GM12878 (cell line): ENCODE measurements around the gene PIF1. TPM values are rescaled to one million over a fixed set of nuclear protein-coding genes. Genes with fewer than 3 reads are reported as not detected.

Experiments
- CBX3 ChIP-seq: fragments of 200-600 bp; sonication (generic); IDR thresholded peaks from 2 replicates; pipeline ENCODE4 v1.6.1; 2016; ENCODE audit warnings: low read depth, borderline replicate concordance
- CHD1 ChIP-seq: IDR thresholded peaks from 2 replicates; pipeline ENCODE4 v1.6.1; 2012; ENCODE audit warnings: low read depth, low read length, improper control_type of control experiment
- CREM ChIP-seq: IDR thresholded peaks from 2 replicates; pipeline ENCODE4 v1.6.1; 2014; ENCODE audit warnings: antibody characterized with exemption, low read depth
- FOS ChIP-seq: IDR thresholded peaks from 3 replicates; pipeline ENCODE4 v1.6.1; 2011; ENCODE audit warnings: borderline replicate concordance; ENCODE audit not compliant: insufficient read length; ENCODE audit errors: extremely low read depth
- IKZF1 ChIP-seq: fragments of 450-650 bp; conservative IDR thresholded peaks from 2 replicates; pipeline ENCODE4 v1.6.1; 2017; ENCODE audit warnings: antibody characterized with exemption, mild to moderate bottlenecking
- PAX5 ChIP-seq: IDR thresholded peaks from 2 replicates; pipeline ENCODE4 v1.6.1; 2011; ENCODE audit warnings: low read depth, low read length, borderline replicate concordance
- POLR2AphosphoS2 ChIP-seq: IDR thresholded peaks from 2 replicates; pipeline ENCODE4 v1.6.1; 2011; ENCODE audit warnings: low read depth, mild to moderate bottlenecking, low read length, improper control_type of control experiment, moderate library complexity
- POU2F2 ChIP-seq: IDR thresholded peaks from 3 replicates; pipeline ENCODE4 v1.6.1; 2011; ENCODE audit warnings: low read depth, mild to moderate bottlenecking, low read length, borderline replicate concordance
- RCOR1 ChIP-seq: conservative IDR thresholded peaks from 2 replicates; pipeline ENCODE4 v1.6.1; 2012; ENCODE audit warnings: low read depth, low read length, improper control_type of control experiment
- SMARCA5 ChIP-seq: fragments of 450-650 bp; IDR thresholded peaks from 2 replicates; pipeline ENCODE4 v1.6.1; 2017; ENCODE audit warnings: mild to moderate bottlenecking
- STAT1 ChIP-seq: fragments of 450-650 bp; conservative IDR thresholded peaks from 2 replicates; pipeline ENCODE4 v1.6.1; 2014; ENCODE audit warnings: antibody characterized with exemption, mild to moderate bottlenecking
- SUZ12 ChIP-seq: fragments of 200-600 bp; sonication (generic); IDR thresholded peaks from one replicate; pipeline ENCODE4 v1.6.1; 2018; ENCODE audit warnings: antibody characterized with exemption, mild to moderate bottlenecking; ENCODE audit not compliant: unreplicated experiment
- TCF7 ChIP-seq: IDR thresholded peaks from 2 replicates; pipeline ENCODE4 v1.6.1; 2014; ENCODE audit warnings: antibody characterized with exemption, borderline replicate concordance
- polyA plus RNA-seq, 11 experiments: library from polyadenylated mRNA; depleted of rRNA in 4 of 11; unstranded in 6 of 11; stranded (reverse) in 5 of 11; fragments of >200 nt; fragmentation: Nextera tagmentation in 4 of 11; fragmentation: Illumina TruSeq in 1 of 11; extraction: Ambion mirVana in 4 of 11; extraction: Trizol in 1 of 11; gene quantifications; 1 replicate in 1 of 11; 2 replicates in 10 of 11; pipeline versions ENCODE4 v1.2.1 to v1.2.3, GENCODE V29; 2011 to 2016; ENCODE audit warnings: inconsistent platforms in 2 of 11, missing spikeins in 2 of 11, low read depth in 1 of 11
- total RNA-seq, 4 experiments: library from RNA; depleted of rRNA in 3 of 4; stranded (reverse); fragments of >200 nt in 3 of 4; fragmentation: Illumina TruSeq in 1 of 4; extraction: Trizol in 1 of 4; gene quantifications; 2 replicates each; pipeline versions ENCODE4 v1.2.1 to v1.2.3, GENCODE V29; 2013 to 2021
- TF ChIP-seq, protein P1 (sequence below): IDR thresholded peaks from 2 replicates; pipeline ENCODE4 v1.6.1; 2012; ENCODE audit warnings: improper control_type of control experiment, low read depth, low read length; ENCODE audit not compliant: insufficient replicate concordance
- TF ChIP-seq, protein P2 (sequence below): fragments of 450-650 bp; IDR thresholded peaks from 2 replicates; pipeline ENCODE4 v1.6.1; 2017; ENCODE audit warnings: antibody characterized with exemption, mild to moderate bottlenecking, moderate library complexity
- TF ChIP-seq, protein P3 (sequence below): IDR thresholded peaks from 2 replicates; pipeline ENCODE4 v1.6.1; 2012; ENCODE audit warnings: mild to moderate bottlenecking, low read depth, low read length
- TF ChIP-seq, protein P4 (sequence below): IDR thresholded peaks from 2 replicates; pipeline ENCODE4 v1.6.1; 2011; ENCODE audit warnings: mild to moderate bottlenecking, low read depth, low read length, moderate library complexity; ENCODE audit not compliant: insufficient replicate concordance

PIF1 gene
- total and polyA plus RNA-seq, 10 of the 15 experiments (the other 5 are each of a cell fraction or from before 2014, with no cell fraction given): 3.7 to 68.9 (median 31.1) TPM

DNA sequence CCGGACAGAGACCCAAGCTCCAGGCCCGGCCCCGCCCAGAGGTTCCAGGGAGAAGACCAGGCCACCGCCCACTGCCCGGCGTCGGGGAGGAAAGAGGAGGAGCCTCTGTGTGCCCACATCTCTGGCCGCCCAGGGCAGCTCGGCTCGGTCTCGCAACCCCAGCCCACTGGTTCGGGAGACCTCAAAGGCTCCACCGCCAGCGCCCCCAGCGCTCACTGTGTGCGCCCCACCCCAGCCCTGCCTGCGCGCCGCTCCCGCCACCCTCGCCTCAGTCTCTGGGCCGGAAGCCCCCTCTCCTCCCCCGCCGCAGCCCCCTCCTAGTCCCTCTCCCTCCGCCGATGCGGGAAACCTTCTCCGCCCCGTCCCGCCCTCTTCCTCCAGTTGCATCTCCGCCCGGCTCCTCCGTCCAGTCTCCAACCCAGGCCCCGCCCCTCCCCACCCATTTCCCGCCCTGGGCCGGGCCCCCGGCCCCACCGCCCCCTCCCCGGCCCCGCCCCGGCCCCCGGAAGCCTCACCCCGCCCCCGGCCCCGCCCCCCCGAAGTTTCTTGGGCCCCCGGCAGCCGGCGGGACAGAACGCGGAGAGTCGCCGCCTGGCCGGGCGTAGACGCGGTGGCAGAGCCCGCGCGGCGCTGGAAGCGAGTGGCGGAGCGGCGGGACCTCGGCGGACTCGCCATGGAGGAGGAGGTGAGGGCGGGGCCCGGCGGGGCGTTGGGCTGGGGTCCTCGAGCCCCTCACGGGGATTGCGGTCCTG, 16.1 kb upstream of the PIF1 start, which contains the start of gene PLEKHO2 (continued):
- TF ChIP-seq TCF7: no peak
- TF ChIP-seq, protein P1, sequence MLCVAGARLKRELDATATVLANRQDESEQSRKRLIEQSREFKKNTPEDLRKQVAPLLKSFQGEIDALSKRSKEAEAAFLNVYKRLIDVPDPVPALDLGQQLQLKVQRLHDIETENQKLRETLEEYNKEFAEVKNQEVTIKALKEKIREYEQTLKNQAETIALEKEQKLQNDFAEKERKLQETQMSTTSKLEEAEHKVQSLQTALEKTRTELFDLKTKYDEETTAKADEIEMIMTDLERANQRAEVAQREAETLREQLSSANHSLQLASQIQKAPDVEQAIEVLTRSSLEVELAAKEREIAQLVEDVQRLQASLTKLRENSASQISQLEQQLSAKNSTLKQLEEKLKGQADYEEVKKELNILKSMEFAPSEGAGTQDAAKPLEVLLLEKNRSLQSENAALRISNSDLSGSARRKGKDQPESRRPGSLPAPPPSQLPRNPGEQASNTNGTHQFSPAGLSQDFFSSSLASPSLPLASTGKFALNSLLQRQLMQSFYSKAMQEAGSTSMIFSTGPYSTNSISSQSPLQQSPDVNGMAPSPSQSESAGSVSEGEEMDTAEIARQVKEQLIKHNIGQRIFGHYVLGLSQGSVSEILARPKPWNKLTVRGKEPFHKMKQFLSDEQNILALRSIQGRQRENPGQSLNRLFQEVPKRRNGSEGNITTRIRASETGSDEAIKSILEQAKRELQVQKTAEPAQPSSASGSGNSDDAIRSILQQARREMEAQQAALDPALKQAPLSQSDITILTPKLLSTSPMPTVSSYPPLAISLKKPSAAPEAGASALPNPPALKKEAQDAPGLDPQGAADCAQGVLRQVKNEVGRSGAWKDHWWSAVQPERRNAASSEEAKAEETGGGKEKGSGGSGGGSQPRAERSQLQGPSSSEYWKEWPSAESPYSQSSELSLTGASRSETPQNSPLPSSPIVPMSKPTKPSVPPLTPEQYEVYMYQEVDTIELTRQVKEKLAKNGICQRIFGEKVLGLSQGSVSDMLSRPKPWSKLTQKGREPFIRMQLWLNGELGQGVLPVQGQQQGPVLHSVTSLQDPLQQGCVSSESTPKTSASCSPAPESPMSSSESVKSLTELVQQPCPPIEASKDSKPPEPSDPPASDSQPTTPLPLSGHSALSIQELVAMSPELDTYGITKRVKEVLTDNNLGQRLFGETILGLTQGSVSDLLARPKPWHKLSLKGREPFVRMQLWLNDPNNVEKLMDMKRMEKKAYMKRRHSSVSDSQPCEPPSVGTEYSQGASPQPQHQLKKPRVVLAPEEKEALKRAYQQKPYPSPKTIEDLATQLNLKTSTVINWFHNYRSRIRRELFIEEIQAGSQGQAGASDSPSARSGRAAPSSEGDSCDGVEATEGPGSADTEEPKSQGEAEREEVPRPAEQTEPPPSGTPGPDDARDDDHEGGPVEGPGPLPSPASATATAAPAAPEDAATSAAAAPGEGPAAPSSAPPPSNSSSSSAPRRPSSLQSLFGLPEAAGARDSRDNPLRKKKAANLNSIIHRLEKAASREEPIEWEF: no peak
- peak; percentile 83; the same call in 1 of the 2 replicates for TF ChIP-seq POLR2AphosphoS2
- no peak for TF ChIP-seq CBX3
- TF ChIP-seq SMARCA5: no peak
- TF ChIP-seq, protein P2, sequence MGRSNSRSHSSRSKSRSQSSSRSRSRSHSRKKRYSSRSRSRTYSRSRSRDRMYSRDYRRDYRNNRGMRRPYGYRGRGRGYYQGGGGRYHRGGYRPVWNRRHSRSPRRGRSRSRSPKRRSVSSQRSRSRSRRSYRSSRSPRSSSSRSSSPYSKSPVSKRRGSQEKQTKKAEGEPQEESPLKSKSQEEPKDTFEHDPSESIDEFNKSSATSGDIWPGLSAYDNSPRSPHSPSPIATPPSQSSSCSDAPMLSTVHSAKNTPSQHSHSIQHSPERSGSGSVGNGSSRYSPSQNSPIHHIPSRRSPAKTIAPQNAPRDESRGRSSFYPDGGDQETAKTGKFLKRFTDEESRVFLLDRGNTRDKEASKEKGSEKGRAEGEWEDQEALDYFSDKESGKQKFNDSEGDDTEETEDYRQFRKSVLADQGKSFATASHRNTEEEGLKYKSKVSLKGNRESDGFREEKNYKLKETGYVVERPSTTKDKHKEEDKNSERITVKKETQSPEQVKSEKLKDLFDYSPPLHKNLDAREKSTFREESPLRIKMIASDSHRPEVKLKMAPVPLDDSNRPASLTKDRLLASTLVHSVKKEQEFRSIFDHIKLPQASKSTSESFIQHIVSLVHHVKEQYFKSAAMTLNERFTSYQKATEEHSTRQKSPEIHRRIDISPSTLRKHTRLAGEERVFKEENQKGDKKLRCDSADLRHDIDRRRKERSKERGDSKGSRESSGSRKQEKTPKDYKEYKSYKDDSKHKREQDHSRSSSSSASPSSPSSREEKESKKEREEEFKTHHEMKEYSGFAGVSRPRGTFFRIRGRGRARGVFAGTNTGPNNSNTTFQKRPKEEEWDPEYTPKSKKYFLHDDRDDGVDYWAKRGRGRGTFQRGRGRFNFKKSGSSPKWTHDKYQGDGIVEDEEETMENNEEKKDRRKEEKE: no peak
- peak; percentile 6; the same call in 1 of the 2 replicates for TF ChIP-seq IKZF1
- no peak for TF ChIP-seq FOS
- TF ChIP-seq, protein P3, sequence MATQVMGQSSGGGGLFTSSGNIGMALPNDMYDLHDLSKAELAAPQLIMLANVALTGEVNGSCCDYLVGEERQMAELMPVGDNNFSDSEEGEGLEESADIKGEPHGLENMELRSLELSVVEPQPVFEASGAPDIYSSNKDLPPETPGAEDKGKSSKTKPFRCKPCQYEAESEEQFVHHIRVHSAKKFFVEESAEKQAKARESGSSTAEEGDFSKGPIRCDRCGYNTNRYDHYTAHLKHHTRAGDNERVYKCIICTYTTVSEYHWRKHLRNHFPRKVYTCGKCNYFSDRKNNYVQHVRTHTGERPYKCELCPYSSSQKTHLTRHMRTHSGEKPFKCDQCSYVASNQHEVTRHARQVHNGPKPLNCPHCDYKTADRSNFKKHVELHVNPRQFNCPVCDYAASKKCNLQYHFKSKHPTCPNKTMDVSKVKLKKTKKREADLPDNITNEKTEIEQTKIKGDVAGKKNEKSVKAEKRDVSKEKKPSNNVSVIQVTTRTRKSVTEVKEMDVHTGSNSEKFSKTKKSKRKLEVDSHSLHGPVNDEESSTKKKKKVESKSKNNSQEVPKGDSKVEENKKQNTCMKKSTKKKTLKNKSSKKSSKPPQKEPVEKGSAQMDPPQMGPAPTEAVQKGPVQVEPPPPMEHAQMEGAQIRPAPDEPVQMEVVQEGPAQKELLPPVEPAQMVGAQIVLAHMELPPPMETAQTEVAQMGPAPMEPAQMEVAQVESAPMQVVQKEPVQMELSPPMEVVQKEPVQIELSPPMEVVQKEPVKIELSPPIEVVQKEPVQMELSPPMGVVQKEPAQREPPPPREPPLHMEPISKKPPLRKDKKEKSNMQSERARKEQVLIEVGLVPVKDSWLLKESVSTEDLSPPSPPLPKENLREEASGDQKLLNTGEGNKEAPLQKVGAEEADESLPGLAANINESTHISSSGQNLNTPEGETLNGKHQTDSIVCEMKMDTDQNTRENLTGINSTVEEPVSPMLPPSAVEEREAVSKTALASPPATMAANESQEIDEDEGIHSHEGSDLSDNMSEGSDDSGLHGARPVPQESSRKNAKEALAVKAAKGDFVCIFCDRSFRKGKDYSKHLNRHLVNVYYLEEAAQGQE: no peak
- TF ChIP-seq SUZ12: no peak
- TF ChIP-seq CHD1: no peak
- TF ChIP-seq RCOR1: no peak
- no peak for TF ChIP-seq CREM
- no peak for TF ChIP-seq STAT1
- TF ChIP-seq PAX5: no peak
- TF ChIP-seq POU2F2: peak; percentile 77; the same call in 1 of the 3 replicates
- TF ChIP-seq, protein P4, sequence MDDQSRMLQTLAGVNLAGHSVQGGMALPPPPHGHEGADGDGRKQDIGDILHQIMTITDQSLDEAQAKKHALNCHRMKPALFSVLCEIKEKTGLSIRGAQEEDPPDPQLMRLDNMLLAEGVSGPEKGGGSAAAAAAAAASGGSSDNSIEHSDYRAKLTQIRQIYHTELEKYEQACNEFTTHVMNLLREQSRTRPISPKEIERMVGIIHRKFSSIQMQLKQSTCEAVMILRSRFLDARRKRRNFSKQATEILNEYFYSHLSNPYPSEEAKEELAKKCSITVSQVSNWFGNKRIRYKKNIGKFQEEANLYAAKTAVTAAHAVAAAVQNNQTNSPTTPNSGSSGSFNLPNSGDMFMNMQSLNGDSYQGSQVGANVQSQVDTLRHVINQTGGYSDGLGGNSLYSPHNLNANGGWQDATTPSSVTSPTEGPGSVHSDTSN: no peak
